HEK293 (cell line): ENCODE measurements around the gene YEATS4.
A peak's percentile ranks its signal among the peaks of the same experiment; 100 is the strongest.

Source experiments
- YY1 ChIP-seq: fragments of 450-650 bp; formaldehyde crosslinking; IDR thresholded peaks from 2 replicates; pipeline ENCODE4 v1.5.1; 2018; ENCODE audit warnings: missing biosample characterization, missing genetic modification characterization
- ZNF169 ChIP-seq: fragments of 450-650 bp; formaldehyde crosslinking; IDR thresholded peaks from 2 replicates; pipeline ENCODE4 v1.5.1; 2016; ENCODE audit warnings: missing biosample characterization, missing genetic modification characterization
- ZNF426 ChIP-seq: fragments of 450-650 bp; formaldehyde crosslinking; IDR thresholded peaks from 2 replicates; pipeline ENCODE4 v1.5.1; 2017; ENCODE audit warnings: missing biosample characterization, missing genetic modification characterization, mild to moderate bottlenecking, inconsistent platforms, moderate library complexity
- ZNF629 ChIP-seq: fragments of 450-650 bp; formaldehyde crosslinking; IDR thresholded peaks from 2 replicates; pipeline ENCODE4 v1.5.1; 2017; ENCODE audit warnings: missing biosample characterization, missing genetic modification characterization
- ZNF76 ChIP-seq: fragments of 450-650 bp; formaldehyde crosslinking; IDR thresholded peaks from 2 replicates; pipeline ENCODE4; 2016; ENCODE audit warnings: low read depth, missing biosample characterization, missing genetic modification characterization, borderline replicate concordance
- TF ChIP-seq, protein P1 (sequence below): fragments of 450-650 bp; formaldehyde crosslinking; IDR thresholded peaks from 2 replicates; pipeline ENCODE4 v1.5.1; 2016; ENCODE audit warnings: missing biosample characterization, missing genetic modification characterization
- TF ChIP-seq, protein P2 (sequence below): IDR thresholded peaks from 2 replicates; pipeline ENCODE4 v1.6.1; 2011; ENCODE audit warnings: mild to moderate bottlenecking, low read depth, low read length, borderline replicate concordance
- TF ChIP-seq, protein P3 (sequence below): fragments of 450-650 bp; formaldehyde crosslinking; IDR thresholded peaks from 2 replicates; pipeline ENCODE4 v1.5.1; 2016; ENCODE audit warnings: missing biosample characterization, missing genetic modification characterization
- TF ChIP-seq, protein P4 (sequence below): fragments of 450-650 bp; formaldehyde crosslinking; IDR thresholded peaks from 2 replicates; pipeline ENCODE4 v1.5.1; 2016; ENCODE audit warnings: missing biosample characterization, missing genetic modification characterization
- TF ChIP-seq, protein P5 (sequence below): fragments of 450-650 bp; formaldehyde crosslinking; IDR thresholded peaks from 2 replicates; pipeline ENCODE4 v1.5.1; 2016; ENCODE audit warnings: missing biosample characterization, missing genetic modification characterization
- TF ChIP-seq, protein P6 (sequence below): fragments of 450-650 bp; formaldehyde crosslinking; IDR thresholded peaks from 2 replicates; pipeline ENCODE4 v1.5.1; 2016; ENCODE audit warnings: missing biosample characterization, missing genetic modification characterization, borderline replicate concordance

DNA sequence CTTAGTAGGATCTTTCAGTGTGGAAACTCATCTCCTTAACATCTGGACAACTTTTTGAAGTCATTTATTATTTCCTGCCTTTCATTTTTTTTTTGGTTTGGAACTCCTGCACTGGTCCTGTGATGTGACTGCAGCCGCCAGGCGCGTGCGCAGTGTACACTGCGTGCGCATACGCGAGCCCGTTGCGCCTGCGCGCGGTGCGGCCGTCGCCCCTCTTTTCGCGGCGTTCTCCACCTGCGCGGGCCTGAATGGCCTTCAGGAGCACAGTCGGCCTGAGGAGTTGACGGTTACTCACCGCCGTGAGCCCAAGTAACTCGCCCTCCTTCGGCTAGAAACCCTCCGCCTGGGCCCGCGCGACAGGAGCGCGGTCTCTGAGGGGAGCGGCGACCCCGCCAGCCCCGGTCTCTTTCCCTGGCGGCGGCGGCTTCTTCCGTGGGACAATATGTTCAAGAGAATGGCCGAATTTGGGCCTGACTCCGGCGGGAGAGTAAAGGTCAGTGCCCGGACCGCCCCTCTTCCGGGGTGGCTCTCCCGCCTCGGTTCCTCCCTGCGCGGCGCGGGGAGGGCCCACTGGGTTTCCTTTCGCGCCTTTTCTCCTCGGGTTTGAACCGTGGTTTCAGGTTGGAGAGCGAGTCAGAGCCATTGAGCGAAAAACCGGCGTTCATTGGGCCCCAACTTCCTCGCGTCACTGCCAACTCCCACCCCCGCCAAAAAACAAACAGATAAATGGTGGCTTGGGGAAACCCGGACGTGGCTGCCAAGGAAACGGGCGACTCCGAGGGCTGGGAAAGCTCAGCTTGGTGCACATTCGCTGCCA, at the start of gene YEATS4:
- TF ChIP-seq, protein P1, sequence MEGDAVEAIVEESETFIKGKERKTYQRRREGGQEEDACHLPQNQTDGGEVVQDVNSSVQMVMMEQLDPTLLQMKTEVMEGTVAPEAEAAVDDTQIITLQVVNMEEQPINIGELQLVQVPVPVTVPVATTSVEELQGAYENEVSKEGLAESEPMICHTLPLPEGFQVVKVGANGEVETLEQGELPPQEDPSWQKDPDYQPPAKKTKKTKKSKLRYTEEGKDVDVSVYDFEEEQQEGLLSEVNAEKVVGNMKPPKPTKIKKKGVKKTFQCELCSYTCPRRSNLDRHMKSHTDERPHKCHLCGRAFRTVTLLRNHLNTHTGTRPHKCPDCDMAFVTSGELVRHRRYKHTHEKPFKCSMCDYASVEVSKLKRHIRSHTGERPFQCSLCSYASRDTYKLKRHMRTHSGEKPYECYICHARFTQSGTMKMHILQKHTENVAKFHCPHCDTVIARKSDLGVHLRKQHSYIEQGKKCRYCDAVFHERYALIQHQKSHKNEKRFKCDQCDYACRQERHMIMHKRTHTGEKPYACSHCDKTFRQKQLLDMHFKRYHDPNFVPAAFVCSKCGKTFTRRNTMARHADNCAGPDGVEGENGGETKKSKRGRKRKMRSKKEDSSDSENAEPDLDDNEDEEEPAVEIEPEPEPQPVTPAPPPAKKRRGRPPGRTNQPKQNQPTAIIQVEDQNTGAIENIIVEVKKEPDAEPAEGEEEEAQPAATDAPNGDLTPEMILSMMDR (tag by site-specific recombination) = no peak
- no peak for TF ChIP-seq ZNF426 (tag by site-specific recombination)
- TF ChIP-seq, protein P2, sequence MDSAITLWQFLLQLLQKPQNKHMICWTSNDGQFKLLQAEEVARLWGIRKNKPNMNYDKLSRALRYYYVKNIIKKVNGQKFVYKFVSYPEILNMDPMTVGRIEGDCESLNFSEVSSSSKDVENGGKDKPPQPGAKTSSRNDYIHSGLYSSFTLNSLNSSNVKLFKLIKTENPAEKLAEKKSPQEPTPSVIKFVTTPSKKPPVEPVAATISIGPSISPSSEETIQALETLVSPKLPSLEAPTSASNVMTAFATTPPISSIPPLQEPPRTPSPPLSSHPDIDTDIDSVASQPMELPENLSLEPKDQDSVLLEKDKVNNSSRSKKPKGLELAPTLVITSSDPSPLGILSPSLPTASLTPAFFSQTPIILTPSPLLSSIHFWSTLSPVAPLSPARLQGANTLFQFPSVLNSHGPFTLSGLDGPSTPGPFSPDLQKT = no peak
- peak; percentile 68 for TF ChIP-seq ZNF76 (tag by site-specific recombination)
- TF ChIP-seq, protein P3, sequence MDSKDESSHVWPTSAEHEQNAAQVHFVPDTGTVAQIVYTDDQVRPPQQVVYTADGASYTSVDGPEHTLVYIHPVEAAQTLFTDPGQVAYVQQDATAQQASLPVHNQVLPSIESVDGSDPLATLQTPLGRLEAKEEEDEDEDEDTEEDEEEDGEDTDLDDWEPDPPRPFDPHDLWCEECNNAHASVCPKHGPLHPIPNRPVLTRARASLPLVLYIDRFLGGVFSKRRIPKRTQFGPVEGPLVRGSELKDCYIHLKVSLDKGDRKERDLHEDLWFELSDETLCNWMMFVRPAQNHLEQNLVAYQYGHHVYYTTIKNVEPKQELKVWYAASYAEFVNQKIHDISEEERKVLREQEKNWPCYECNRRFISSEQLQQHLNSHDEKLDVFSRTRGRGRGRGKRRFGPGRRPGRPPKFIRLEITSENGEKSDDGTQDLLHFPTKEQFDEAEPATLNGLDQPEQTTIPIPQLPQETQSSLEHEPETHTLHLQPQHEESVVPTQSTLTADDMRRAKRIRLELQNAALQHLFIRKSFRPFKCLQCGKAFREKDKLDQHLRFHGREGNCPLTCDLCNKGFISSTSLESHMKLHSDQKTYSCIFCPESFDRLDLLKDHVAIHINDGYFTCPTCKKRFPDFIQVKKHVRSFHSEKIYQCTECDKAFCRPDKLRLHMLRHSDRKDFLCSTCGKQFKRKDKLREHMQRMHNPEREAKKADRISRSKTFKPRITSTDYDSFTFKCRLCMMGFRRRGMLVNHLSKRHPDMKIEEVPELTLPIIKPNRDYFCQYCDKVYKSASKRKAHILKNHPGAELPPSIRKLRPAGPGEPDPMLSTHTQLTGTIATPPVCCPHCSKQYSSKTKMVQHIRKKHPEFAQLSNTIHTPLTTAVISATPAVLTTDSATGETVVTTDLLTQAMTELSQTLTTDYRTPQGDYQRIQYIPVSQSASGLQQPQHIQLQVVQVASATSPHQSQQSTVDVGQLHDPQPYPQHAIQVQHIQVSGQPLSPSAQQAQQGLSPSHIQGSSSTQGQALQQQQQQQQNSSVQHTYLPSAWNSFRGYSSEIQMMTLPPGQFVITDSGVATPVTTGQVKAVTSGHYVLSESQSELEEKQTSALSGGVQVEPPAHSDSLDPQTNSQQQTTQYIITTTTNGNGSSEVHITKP (tag by site-specific recombination) = peak; percentile 57; the same call in 1 of the 2 replicates
- TF ChIP-seq YY1 = peak; percentile 85
- TF ChIP-seq, protein P4, sequence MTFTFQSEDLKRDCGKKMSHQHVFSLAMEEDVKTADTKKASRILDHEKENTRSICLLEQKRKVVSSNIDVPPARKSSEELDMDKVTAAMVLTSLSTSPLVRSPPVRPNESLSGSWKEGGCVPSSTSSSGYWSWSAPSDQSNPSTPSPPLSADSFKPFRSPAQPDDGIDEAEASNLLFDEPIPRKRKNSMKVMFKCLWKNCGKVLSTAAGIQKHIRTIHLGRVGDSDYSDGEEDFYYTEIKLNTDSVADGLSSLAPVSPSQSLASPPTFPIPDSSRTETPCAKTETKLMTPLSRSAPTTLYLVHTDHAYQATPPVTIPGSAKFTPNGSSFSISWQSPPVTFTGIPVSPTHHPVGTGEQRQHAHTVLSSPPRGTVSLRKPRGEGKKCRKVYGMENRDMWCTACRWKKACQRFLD (tag by site-specific recombination) = no peak
- TF ChIP-seq, protein P5, sequence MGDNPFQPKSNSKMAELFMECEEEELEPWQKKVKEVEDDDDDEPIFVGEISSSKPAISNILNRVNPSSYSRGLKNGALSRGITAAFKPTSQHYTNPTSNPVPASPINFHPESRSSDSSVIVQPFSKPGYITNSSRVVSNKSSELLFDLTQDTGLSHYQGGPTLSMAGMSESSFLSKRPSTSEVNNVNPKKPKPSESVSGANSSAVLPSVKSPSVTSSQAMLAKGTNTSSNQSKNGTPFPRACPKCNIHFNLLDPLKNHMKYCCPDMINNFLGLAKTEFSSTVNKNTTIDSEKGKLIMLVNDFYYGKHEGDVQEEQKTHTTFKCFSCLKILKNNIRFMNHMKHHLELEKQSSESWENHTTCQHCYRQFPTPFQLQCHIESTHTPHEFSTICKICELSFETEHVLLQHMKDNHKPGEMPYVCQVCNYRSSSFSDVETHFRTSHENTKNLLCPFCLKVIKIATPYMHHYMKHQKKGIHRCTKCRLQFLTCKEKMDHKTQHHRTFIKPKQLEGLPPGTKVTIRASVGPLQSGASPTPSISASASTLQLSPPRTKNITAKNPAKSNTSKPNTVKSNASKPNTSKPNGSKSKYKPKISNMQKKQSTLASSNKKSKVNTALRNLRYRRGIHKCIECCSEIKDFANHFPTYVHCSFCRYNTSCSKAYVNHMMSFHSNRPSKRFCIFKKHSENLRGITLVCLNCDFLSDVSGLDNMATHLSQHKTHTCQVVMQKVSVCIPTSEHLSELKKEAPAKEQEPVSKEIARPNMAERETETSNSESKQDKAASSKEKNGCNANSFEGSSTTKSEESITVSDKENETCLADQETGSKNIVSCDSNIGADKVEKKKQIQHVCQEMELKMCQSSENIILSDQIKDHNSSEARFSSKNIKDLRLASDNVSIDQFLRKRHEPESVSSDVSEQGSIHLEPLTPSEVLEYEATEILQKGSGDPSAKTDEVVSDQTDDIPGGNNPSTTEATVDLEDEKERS = peak; percentile 38; the same call in 1 of the 2 replicates
- TF ChIP-seq, protein P6, sequence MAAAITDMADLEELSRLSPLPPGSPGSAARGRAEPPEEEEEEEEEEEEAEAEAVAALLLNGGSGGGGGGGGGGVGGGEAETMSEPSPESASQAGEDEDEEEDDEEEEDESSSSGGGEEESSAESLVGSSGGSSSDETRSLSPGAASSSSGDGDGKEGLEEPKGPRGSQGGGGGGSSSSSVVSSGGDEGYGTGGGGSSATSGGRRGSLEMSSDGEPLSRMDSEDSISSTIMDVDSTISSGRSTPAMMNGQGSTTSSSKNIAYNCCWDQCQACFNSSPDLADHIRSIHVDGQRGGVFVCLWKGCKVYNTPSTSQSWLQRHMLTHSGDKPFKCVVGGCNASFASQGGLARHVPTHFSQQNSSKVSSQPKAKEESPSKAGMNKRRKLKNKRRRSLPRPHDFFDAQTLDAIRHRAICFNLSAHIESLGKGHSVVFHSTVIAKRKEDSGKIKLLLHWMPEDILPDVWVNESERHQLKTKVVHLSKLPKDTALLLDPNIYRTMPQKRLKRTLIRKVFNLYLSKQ = peak; percentile 7; the same call in 1 of the 2 replicates
- no peak for TF ChIP-seq ZNF169 (tag by site-specific recombination)
- TF ChIP-seq ZNF629 = peak; percentile 88
